ENCODE data around the gene SHROOM3.
"Not testable (repeated sequence)": the region's sequence is repeated elsewhere in the genome, so short reads cannot be mapped to it uniquely, and the experiment has no call there.

The SHROOM3 gene

GRCh38 chr4:76447393-76447851, 12.4 kb downstream of the SHROOM3 start:
- no peak for DNase-seq

DNA sequence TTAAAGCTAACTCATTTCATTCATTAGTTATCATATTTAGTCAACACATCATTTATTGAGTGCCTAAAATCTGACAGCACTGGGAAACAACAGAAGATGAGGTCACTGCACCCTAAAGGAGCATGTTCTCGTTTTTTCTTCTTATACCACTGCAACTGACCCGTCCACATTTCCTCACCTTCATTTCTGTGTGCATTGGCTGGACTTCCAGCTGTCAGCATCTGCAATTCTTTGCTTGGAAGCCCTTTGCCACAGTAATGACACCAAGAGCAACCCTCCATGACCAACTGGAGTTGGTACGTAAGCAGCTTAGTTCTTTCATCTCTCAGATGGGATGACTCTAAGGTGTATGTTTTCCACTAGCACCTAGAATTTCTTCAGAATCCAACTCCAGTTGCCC, 13.2 kb downstream of the SHROOM3 start:
- DNase-seq, result no peak

DNA sequence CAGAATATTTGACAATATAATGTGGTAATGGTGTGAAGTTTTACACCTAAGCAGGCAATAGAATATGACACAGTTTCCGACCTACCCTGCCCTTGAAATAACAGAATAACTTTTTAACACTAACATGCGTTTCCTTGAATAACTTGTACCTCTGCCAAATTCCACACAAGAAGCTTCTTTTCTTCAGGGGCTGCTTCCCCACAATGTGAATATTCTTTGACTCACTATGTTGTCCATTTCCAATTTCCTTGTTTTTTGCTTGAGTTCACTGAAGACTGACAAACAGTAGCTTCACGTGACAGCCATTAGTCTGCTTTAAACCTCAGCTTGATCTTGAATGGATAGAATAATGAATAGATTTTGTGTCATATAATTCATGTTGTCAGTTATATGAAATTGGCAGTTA, 14.3 kb downstream of the SHROOM3 start:
- no peak for DNase-seq

DNA sequence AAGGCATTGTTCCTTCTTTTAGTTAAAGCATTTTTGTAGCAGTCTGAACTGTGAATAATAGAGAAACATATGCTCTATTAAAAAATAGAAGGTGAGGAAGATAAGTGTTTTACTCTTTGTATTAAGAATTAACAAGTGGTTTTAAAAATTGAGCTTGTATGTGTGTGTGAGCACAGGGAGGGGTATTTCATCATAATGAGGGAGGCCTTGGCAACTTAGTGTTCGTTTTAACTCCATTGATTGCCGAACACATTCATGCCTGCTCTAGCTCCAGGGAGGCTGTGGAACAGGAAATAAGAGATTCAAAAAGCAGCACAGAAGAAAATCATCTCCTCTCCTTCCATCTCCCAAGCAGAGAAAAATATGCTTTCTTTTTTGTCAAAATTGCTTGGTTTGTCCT, 14.8 kb downstream of the SHROOM3 start:
- no peak for DNase-seq

DNA sequence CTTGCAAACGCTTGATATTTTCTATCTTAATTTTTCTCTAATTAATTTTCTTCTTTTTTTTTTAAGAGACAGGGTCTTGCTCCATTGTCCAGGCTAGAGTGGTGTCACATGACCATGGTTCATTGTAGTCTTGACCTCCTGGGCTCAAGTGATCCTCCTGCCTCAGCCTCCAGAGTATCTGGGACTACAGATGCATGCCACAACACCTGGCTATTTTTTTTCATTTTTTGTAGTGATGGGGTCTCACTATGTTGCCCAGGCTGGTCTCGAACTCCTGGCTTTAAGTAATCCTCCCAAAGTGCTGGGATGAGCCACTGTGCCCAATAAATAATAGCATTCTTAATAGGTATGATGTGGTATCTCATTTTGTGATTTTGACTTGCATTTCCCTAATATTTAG, 18.2 kb downstream of the SHROOM3 start:
- no peak for DNase-seq

- not testable (repeated sequence) for DNase-seq
These were observed 19.0 kb downstream of the SHROOM3 start for GRCh38 chr4:76454073-76454472.

GRCh38 chr4:76457885-76458284, 22.9 kb downstream of the SHROOM3 start:
- DNase-seq, result no peak

- DNase-seq, result no peak
These were observed 23.3 kb downstream of the SHROOM3 start for GRCh38 chr4:76458297-76458696.

GRCh38 chr4:76458825-76459224, 23.8 kb downstream of the SHROOM3 start:
- DNase-seq, result no peak

DNA sequence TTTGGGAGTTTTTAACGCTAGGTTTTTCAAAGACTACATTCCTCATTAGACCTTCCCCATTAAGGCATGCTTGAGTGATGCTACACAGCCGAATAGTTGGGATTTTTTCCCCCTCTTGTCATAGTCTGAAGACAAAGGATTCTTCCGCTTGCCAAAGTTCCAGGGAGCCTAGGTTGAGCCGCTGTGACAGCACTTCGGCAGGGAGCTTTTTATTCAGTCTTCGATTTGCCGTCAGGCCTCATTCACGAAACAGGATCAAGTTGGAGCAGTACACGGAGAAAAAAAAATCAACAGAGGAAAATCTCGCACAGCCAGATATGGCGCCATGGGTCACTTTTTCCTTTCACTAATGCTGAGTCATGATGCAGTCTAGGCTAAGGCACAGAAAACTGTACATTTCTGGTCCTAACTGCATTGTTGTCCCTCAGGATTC, 24.3 kb downstream of the SHROOM3 start:
- no peak for DNase-seq

DNA sequence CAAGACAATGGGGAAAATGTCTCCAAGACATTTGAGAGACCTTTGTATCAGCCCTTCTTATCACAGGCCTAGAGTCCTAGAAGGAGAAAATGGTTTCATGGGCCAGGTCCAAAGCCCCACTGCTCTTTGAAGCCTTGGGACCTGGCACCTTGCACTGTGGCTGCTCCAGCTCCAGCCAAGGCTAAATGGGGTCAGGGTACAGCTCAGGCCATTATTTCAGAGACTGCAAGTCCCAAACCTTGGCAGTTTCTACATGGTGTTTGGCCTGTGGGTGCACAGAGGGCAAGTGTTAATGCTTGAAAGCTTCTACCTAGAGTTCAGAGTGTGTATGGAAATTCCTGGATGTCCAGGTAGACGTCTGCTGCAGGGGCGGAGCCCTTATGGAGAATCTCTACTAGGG, 28.5 kb downstream of the SHROOM3 start:
- no peak for DNase-seq

- DNase-seq, result no peak
These were observed 35.0 kb downstream of the SHROOM3 start for GRCh38 chr4:76470064-76470463.

- DNase-seq, result no peak
These were observed 35.5 kb downstream of the SHROOM3 start for GRCh38 chr4:76470532-76470931.

DNA sequence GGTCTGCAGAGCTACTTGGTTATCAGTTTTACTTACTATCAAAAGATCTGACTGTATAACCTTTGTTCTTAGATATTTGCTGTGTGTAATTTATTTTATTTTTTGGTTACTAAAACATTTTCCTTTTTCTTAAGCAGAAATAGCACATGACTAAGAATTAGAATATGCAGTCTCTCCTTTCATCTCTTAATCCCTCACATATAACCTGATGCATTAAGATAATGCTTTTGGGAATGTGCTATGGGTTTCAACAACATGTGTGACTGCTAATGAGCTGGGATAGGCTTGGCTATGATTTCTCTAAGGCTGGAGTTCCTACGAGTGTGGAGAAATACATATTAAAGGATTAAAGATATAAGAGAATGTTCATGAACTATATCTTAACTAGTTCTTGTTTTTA, 41.5 kb downstream of the SHROOM3 start:
- DNase-seq, result no peak

- no peak for DNase-seq
These were observed 49.6 kb downstream of the SHROOM3 start for GRCh38 chr4:76484654-76485053.

GRCh38 chr4:76485450-76485849, 50.4 kb downstream of the SHROOM3 start:
- no peak for DNase-seq

- DNase-seq, result no peak
These were observed 51.7 kb downstream of the SHROOM3 start for GRCh38 chr4:76486588-76487276.

GRCh38 chr4:76487621-76488020, 52.6 kb downstream of the SHROOM3 start:
- DNase-seq, result no peak

GRCh38 chr4:76488455-76488854, 53.4 kb downstream of the SHROOM3 start:
- no peak for DNase-seq

DNA sequence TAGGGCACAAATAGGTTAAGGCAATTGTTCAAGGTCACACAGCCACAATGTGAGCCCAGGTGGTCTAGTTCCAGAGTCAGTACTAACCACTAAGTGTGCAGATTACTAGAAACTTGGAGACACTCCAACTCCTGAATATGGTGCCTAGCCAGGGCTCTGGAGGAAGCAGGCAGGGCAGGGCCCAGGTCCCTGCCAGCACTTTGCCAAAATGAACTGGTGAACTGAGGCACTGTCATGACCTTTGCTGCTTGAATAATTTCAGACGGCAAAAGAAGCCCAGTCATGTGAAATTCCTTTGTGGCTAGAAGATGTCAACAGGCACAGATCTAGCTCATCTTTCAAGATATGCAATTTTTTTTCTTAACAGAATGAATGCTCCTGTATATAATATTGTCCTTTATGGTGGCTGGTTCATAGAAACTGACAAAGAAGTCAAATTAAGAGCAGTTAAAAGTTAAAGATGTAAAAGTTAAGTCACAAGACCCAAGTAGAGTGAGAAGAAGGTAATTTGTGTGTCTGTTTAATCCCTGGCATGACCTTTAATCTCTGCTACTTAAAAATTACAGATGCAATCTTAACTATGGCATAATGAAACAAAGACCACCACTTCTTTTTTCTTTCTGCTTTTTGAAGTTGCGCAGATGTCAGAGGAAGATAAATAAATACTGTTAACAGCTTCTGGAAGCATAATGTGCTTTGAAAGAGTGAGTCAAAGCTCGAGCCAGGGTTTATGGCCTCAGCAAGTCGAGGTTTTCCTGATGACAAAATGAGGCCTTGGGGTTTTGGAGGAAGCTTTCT, 54.1 kb downstream of the SHROOM3 start:
- DNase-seq, result no peak

- DNase-seq, result no peak
These were observed 54.7 kb downstream of the SHROOM3 start for GRCh38 chr4:76489686-76490161.

- no peak for DNase-seq
These were observed 57.0 kb downstream of the SHROOM3 start for GRCh38 chr4:76492055-76492454.

DNA sequence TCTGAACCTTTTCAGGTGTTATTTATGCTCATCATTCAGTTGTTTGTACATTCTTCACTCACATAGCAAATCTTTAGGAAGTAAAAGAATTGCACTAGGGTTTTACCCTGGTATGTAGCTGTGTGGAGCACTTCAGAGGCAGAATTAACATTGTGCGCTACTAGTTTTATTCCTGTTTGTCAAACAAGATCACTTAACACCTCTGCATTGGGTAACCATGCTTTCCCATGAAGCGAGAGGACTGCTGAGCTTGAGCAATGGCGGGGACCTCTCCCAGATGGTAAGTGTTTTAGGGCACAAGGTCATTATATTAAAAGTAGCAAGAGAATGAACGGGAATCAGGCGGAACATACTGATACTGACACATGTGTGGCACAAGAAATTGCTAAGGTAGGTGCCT, 59.2 kb downstream of the SHROOM3 start:
- DNase-seq, result no peak

DNA sequence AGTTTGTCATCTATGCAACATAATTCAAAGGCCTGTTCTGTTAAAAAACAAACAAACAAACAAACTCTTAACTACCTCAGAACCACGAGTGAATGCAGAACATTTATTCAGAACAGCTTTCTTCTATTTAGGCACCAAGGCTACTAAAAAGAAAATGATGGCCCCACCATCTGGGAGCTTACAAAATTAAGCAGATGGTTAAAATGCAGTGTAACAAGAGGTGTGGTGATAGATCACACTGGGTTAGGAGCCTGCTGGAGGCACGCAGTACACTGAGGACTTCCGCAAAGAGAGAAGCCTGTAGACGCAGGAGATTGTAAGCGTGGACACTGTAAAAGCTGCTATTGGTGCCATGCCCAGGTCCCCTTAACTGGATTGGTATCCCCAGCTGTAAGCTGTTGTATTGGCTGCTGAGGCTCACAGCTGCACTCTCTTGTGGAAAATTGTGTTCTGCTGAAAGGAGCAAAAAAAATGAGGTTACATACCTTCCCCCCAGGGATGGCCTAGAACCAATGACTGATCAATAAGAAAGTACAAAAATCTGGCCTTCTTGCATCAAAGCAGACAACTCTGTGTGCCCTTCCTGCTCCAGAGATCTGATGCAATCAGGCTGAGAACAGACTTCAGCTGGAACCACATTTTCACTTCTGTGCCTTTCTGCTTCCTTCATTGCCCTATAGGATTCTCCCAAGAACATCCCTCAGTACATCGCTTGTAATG, 60.0 kb downstream of the SHROOM3 start:
- DNase-seq, result no peak
